Thyroid gland (tissue), 4 donors: ENCODE measurements around the gene TNS3. TPM values are rescaled to one million over a fixed set of nuclear protein-coding genes. Genes with fewer than 3 reads are reported as not detected.
A peak's percentile ranks its signal among the peaks of the same experiment; 100 is the strongest.
"Not testable (repeated sequence)": the region's sequence is repeated elsewhere in the genome, so short reads cannot be mapped to it uniquely, and the experiment has no call there.

Source experiments
- DNase-seq, 2 donors: peaks; one replicate each; pipeline ENCODE4 v3.0.0-alpha.2; 2019
- H3K27ac ChIP-seq, 3 donors: fragments of 200-600 bp; sonication (generic); 1 replicate in 2 of 3; 2 replicates in 1 of 3; pipeline ENCODE4 v1.5.1; 2016 to 2019; ENCODE audit warnings: mild to moderate bottlenecking in 1 of 3, moderate library complexity in 1 of 3
- H3K27me3 ChIP-seq: fragments of 200-600 bp; sonication (generic); one replicate; pipeline ENCODE4 v1.5.1; 2019
- H3K36me3 ChIP-seq, 2 donors: fragments of 200-600 bp; sonication (generic); one replicate each; pipeline ENCODE4 v1.5.1; 2016 to 2019
- H3K4me1 ChIP-seq, 2 donors: fragments of 200-600 bp; sonication (generic); one replicate each; pipeline ENCODE4 v1.5.1; 2017 to 2019
- H3K4me3 ChIP-seq, 3 donors: fragments of 200-600 bp; sonication (generic); replicated peaks in 1 of 3; 1 replicate in 2 of 3; 2 replicates in 1 of 3; pipeline ENCODE4 v1.5.1; 2016; ENCODE audit warnings: mild to moderate bottlenecking in 1 of 3
- H3K9me3 ChIP-seq: fragments of 200-600 bp; sonication (generic); one replicate; pipeline ENCODE4 v1.5.1; 2017
- CTCF ChIP-seq, 6 experiments: fragments of 200-600 bp in 3 of 6; fragments of 450-650 bp in 3 of 6; sonication (generic) in 3 of 6; IDR thresholded peaks; one replicate each; pipeline ENCODE4 v1.5.1; 2016 to 2019; ENCODE audit warnings: antibody characterized with exemption in 6 of 6, mild to moderate bottlenecking in 2 of 6, inconsistent platforms in 1 of 6, moderate library complexity in 1 of 6
- POLR2A ChIP-seq, 2 donors: fragments of 450-650 bp; IDR thresholded peaks; one replicate each; pipeline ENCODE4 v1.6.1; 2017; ENCODE audit warnings: antibody characterized with exemption in 2 of 2, mild to moderate bottlenecking in 2 of 2, moderate library complexity in 1 of 2
- WGBS, 2 donors: methylation state at CpG; one replicate each; pipeline ENCODE4 v1.1.5; 2017; 5-methylcytosine and 5-hydroxymethylcytosine counted together
- intact Hi-C: fragments of 100-400 bp; cut with DNase I; formaldehyde crosslinking; loops from one replicate; pipeline ENCODE4 v1.15.1; 2023
- total RNA-seq, 4 donors: library from RNA; depleted of rRNA; stranded (reverse); fragments of >200 nt; gene quantifications; one replicate each; pipeline ENCODE4 v1.2.3, GENCODE V29; 2016

Gene TNS3
- total RNA-seq, 4 donors from 2014 or later: 65.8 to 93.0 (median 80.7) TPM

GRCh38 chr7:47444376-47445098, 137.4 kb downstream of the TNS3 start:
- 71 to 74% methylated on average over 14 of the region's 14 CpGs for WGBS, 2 donors
- Histone ChIP-seq H3K9me3 (no peaks in the 10 kb centered on the region), H3K27me3 (no peaks in the 10 kb centered on the region), H3K4me3 (no peak overlapping the region), H3K4me1 (peaks cover 3 to 41% of the 10 kb centered on the region in 2 donors), H3K27ac (peak overlapping the region in 1 of 3 donors; percentile 43), H3K36me3 (peaks cover 0 to under 1% of the 10 kb centered on the region in 2 donors)
- intact Hi-C loops: loop anchor here (10.0 kb wide), 1 partner anchor 130 kb away; no protein-coding TSS in a partner anchor
- TF ChIP-seq POLR2A (IDR thresholded peaks at IDR 0.05): no peak
- peak; percentile 21 to 81 (median 60) for TF ChIP-seq CTCF (IDR thresholded peaks at IDR 0.05)
- peak; percentile 42 to 56 for DNase-seq

GRCh38 chr7:47443049-47443448, 138.9 kb downstream of the TNS3 start:
- TF ChIP-seq POLR2A (IDR thresholded peaks at IDR 0.05) (no peak), CTCF (IDR thresholded peaks at IDR 0.05) (no peak)
- no peak for DNase-seq
- no peaks in the 10 kb centered on the region for H3K27me3 ChIP-seq
- intact Hi-C loops: loop anchor here (10.0 kb wide), 1 partner anchor 132 kb away; no protein-coding TSS in a partner anchor
- H3K9me3 ChIP-seq: no peaks in the 10 kb centered on the region
- H3K36me3 ChIP-seq: peaks cover 12 to 13% of the 10 kb centered on the region in 2 donors
- H3K27ac ChIP-seq: no peak overlapping the region
- 80 to 82% methylated on average over 8 of the region's 8 CpGs for WGBS, 2 donors
- no peak overlapping the region for H3K4me3 ChIP-seq
- peaks cover 3 to 41% of the 10 kb centered on the region in 2 donors for H3K4me1 ChIP-seq

- H3K4me1 ChIP-seq: peaks cover 3 to 41% of the 10 kb centered on the region in 2 donors
- DNase-seq: no peak
- no peak overlapping the region for H3K27ac ChIP-seq
- H3K9me3 ChIP-seq: no peaks in the 10 kb centered on the region
- intact Hi-C loops: loop anchor here (10.0 kb wide), 1 partner anchor 132 kb away; no protein-coding TSS in a partner anchor
- H3K27me3 ChIP-seq: no peaks in the 10 kb centered on the region
- TF ChIP-seq CTCF (IDR thresholded peaks at IDR 0.05): no peak
- H3K36me3 ChIP-seq: peaks cover 12 to 13% of the 10 kb centered on the region in 2 donors
- H3K4me3 ChIP-seq: no peak overlapping the region
- 78 to 93% methylated on average over 3 to 4 of the region's 4 CpGs for WGBS, 2 donors
Measured at GRCh38 chr7:47442605-47442865, 139.4 kb downstream of the TNS3 start.

- intact Hi-C loops: loop anchor here (10.0 kb wide), 1 partner anchor 133 kb away; no protein-coding TSS in a partner anchor
- Histone ChIP-seq H3K4me3 (no peak overlapping the region), H3K36me3 (peaks cover 12 to 13% of the 10 kb centered on the region in 2 donors), H3K27ac (no peak overlapping the region), H3K4me1 (peaks cover 3 to 37% of the 10 kb centered on the region in 2 donors), H3K9me3 (no peaks in the 10 kb centered on the region), H3K27me3 (no peaks in the 10 kb centered on the region)
- TF ChIP-seq POLR2A (IDR thresholded peaks at IDR 0.05): no peak
- no peak for TF ChIP-seq CTCF (IDR thresholded peaks at IDR 0.05)
- DNase-seq: no peak
- WGBS, 2 donors: 81 to 87% methylated on average over 10 to 11 of the region's 11 CpGs
Measured at GRCh38 chr7:47441796-47442604, 139.9 kb downstream of the TNS3 start.

GRCh38 chr7:47441048-47441447, 140.9 kb downstream of the TNS3 start:
- not testable (repeated sequence) for H3K27ac ChIP-seq, H3K9me3 ChIP-seq, H3K4me3 ChIP-seq, DNase-seq, H3K27me3 ChIP-seq
- Histone ChIP-seq H3K4me1 (peaks cover 0 to 27% of the 10 kb centered on the region in 2 donors), H3K36me3 (peaks cover 12 to 13% of the 10 kb centered on the region in 2 donors)
- intact Hi-C loops: loop anchor here (10.0 kb wide), 1 partner anchor 134 kb away; no protein-coding TSS in a partner anchor
- 89 to 93% methylated on average over 8 of the region's 8 CpGs for WGBS, 2 donors
